HG02852 (cell line): Measurements from ENCODE around the gene FCHO1.
"Not testable (repeated sequence)": the region's sequence is repeated elsewhere in the genome, so short reads cannot be mapped to it uniquely, and the experiment has no call there.

Experiments used
- ATAC-seq: cut with Tn5 transposase; IDR thresholded peaks from one replicate; pipeline ENCODE4 v1.9.1; 2021; ENCODE audit warnings: mild to moderate bottlenecking, moderate library complexity; ENCODE audit not compliant: unreplicated experiment

FCHO1 gene

DNA sequence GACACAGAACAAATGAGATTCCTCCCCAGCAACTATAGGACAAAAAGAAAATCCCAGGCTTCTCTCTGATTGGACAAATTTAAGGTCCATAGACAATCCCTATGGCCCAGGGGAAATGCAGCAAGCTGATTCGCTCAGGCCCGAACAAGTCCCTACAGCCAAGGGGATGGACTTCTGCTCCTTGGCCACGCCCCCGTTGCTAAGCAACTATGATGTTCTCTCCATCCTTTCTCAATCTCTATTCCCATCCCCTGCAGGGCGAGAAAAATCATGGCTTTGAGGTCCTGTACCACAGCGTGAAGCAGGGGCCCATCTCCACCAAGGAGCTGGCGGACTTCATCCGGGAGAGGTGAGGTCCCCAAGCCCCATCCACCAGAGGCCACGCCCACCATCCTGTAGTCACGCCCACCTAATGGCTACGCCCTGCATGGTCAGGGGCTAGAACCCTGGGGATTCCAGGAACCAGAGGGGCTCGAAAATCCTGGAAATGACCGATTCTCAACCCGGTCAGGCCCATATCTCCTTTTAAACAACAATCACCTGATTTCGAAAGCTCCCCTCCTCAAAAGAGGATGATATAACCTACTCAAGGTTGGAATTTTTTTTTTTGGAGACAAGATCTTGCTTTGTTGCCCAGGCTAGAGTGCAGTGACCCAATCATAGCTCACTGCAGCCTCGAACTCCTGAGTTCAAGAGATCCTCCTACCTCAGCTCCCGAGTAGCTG lies 11.4 kb downstream of the FCHO1 start:
- ATAC-seq = no peak

- no peak for ATAC-seq
Measured at GRCh38 chr19:17764348-17764747, 13.1 kb downstream of the FCHO1 start.

DNA sequence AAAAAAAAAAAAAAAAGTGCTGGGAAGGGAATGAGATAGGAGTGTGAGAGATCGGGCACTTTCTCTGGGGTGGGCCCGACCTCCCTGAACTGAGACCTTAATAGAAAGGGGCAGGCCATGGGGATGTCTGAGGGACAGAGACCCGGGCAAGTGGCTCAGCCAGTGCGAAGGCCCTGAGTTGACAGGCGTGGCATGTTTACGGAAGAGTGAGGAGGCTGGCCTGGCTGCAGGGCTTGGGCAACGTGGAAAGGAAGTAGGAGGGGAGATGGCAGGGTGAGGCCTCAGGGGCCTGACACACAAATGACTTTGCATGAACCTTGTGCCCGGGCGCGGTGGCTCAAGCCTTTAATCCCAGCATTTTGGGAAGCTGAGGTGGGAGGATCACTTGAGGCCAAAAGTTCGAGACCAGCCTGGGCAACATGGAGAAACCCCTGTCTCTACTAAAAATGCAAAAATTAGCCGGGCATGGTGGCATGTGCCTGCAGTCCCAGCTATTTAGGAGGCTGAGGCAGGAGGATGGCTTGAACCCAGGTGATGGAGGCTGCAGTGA lies 13.9 kb downstream of the FCHO1 start:
- ATAC-seq = no peak

GRCh38 chr19:17766543-17767131 lies 15.4 kb downstream of the FCHO1 start:
- no peak for ATAC-seq

- no peak for ATAC-seq
Measured at GRCh38 chr19:17767559-17767958, 16.3 kb downstream of the FCHO1 start.

DNA sequence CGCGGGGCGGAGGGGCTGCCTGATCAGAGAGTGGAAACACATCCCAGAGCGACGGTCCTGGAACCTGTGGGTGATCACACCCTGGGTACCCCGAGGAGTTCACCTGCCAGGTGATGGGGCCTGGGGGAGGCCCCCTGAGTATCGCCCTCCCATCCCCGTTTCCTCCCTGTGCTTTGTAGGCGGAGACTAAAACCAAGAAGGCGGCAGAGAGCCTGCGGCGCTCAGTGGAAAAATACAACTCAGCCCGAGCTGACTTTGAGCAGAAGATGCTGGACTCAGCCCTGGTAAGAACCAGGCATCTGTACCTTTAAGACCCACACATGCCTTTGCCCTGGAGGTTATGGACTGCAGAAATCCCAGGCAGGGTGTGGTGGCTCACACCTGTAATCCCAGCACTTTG lies 19.3 kb downstream of the FCHO1 start:
- ATAC-seq = no peak

DNA sequence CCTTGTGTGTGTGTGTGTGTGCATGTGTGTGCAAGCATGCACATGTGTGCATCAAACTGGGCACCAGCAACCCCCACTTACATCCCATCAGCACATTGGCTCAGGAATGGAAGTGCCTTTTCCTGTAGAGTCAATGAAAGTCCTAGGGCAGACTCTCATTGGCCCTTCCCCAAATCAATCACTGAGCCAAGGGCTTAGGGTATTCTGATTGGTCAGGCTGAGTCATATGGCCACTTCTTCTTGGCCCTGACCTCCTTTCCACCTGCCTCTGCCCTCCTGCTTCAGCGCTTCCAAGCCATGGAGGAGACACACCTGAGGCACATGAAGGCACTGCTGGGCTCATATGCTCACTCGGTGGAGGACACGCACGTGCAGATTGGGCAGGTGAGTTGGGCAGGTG lies 20.9 kb downstream of the FCHO1 start:
- ATAC-seq = no peak

DNA sequence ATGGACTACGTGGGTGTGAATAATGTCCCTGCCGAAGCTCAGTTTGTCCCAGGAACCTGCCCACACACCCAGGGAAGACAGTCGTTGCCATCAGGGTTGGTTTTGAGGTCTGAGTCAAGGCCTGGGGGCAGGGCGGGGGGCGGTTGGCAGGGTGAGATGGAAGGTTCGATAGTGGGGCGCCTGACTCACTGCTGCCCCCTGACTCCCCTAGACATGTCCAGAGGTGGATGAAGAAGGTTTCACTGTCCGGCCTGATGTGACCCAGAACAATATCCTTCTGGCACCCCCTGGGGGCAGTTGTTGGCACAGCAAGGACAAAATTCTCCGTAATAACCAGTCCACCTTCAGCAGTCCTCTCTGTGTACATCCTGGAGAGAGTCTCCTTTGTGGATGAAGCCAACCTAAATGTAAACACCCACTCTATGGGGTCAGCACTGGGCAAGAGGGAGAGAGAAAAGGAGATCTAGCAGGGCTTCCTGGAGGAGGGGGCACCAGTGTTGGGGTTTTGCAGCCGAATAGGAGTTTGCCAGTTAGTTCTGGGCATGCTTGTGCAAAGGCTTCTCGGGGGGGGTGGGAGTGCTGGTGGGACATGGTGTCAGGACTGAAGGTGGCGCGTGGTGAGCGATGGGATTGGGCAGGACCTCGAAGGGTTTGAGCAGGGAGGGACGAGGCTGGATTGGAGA lies 24.1 kb downstream of the FCHO1 start:
- no peak for ATAC-seq

DNA sequence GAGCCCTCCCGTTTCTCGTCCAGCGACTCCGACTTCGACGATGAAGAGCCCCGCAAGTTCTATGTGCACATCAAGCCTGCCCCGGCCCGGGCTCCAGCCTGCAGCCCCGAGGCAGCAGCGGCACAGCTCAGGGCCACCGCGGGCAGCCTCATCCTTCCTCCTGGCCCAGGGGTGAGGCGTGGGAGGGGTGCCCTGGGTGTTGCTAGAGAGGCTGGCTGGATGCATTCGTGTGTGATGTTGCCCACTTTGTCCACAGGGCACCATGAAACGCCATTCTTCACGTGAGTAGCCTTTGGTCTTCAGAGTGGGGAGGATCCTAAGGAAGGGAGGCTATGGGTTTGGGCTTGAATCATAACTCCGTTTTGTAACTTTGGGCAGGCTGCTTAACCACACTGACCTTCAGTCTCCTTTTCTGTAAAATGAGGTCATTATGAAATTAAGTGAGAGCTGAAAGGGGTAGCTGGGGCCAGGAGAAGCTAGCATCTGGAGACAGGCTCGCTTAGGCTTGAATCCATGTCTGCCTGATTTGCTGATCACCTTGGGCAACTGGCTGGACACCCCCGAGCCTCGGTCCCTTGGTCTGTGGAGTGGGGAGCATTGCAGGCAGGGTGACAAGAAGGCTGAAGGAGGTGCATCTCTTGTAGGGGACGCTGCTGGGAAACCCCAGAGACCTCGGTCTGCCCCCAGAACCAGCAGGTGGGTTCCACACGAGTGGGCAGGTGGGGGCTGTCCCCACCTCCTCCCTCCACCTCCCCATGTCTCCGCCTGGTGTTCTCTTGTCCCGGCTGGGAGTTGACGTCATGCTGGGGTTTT lies 24.9 kb downstream of the FCHO1 start:
- peak; percentile 66 for ATAC-seq

DNA sequence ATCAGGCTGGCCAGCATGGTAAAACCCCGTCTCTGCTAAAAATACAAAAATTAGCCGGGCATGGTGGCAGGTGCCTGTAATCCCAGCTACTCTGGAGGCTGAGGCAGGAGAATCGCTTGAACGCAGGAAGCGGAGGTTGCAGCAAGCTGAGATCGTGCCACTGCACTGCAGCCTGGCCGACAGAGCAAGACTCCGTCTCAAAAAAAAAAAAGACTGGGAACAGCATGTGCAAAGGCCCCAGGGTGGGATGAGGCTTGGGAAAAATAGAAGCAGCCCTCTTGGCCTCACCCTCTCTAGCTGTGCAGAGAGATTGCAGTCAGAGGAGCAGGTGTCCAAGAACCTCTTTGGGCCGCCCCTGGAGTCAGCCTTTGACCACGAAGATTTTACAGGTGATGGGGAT lies 26.6 kb downstream of the FCHO1 start:
- not testable (repeated sequence) for ATAC-seq

- no peak for ATAC-seq
Measured at GRCh38 chr19:17778251-17778967, 27.1 kb downstream of the FCHO1 start.

DNA sequence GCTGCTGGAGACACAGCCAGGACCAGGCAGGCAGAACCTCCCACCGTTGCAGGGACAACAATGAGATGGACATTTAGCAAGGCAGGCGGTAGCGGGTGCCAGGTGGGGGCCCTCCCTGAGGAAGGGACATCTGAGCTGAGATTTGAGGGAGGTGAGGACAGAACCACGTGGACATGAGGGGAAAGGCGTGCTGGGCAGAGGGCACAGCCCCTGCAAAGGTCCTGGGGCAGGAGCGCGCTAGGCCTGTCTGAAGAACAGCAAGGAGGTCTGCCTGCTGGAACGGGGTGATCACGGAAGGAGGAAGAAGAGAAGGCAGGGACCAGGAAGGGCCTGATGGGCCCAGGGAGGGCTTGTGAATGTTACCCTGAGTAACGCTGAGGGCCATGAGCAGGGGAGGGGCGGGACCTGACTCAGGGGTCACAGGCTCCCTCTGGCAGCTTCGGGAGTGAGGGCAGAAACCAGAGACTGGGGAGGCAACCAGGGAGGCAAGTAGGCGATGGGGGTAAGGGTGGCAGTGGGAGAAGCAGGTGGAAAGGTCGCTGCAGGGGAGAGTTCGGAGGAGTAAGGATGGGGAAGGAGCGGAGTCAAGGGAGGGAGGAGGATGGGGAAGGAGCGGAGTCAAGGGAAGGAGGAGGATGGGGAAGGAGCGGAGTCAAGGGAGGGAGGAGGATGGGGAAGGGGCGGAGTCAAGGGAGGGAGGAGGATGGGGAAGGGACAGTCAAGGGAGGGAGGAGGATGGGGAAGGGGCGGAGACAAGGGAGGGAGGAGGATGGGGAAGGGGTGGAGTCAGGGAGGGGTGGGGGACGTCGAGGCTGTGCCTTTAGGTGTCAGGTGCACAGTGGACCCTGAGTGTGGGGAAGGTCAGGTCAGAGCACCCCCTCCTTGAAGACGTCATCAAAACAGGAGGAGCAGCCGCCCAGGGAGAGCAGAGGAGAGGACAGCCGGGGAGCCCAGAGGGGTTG lies 28.0 kb downstream of the FCHO1 start:
- ATAC-seq = no peak

DNA sequence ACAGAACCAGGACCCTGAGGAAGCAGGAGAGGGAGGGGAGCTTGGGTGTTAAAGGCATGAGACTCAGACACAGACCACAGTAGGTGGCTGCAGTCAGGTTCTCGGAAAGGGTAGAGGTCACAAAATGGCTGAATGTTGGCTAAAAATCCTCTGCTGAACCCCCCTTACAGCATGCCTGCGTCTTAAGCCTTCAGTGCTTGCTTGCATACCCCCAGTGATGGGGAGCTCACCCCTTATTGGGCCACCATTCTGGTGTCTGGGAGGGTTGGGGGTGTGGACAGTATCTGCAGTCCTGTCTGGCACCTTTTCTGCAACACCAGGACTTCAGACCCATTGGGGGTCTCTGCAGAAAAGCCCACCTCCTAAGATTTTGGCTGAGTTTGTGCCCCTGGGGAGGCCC lies 29.5 kb downstream of the FCHO1 start:
- ATAC-seq = no peak

DNA sequence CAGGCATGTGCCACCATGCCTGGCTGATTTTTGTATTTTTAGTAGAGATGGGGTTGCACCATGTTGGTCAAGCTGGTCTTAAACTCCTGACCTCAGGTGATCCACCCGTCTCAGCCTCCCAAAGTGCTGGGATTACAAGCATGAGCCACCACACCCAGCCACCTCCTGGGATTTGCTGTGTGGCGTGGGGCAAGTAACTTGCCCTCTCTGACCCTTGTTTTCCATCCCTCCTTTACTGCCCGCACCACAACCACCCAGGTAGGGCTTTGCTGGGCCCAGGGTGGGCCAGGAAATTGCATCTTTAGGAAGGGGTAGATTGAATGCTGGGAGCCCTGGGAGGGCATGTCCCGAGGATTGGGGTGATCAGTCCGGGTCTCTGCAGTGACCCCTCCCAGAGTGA lies 32.4 kb downstream of the FCHO1 start:
- ATAC-seq = not testable (repeated sequence)

DNA sequence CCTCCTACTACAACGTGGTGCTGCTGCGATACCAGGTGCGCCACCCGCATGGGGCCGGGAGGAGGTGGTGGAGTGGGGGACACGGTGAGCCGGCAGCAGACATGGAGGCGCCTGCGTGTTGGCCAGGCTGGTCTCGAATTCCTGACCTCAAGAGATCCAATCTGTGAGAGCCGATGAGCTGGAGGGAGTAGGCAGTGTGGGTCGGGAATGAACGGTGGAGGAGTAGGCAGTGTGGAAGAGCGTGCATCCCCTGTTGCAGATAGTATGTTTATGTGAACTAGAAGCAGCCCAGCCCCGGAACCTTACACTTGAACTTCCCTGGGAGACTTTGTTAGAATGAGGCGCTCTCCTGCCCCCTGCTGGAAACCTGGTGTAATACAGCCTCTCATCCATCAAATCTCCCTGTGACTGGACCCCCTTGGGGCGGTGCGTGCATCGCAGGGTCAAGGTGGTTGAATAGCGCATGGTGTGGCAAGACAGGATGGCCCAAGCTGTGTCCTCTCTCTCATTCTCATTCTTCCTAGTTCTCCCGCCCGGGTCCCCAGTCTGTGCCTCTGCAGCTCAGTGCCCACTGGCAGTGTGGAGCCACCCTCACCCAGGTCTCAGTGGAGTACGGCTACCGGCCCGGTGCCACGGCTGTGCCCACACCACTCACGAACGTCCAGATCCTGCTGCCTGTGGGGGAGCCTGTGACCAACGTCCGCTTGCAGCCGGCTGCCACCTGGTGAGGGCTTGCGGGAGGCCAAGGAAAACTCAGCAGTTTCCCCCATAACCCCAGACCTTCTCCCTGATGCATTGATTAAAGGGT lies 33.1 kb downstream of the FCHO1 start:
- ATAC-seq = no peak

- ATAC-seq = no peak
Measured at GRCh38 chr19:17787274-17787913, 36.1 kb downstream of the FCHO1 start.

DNA sequence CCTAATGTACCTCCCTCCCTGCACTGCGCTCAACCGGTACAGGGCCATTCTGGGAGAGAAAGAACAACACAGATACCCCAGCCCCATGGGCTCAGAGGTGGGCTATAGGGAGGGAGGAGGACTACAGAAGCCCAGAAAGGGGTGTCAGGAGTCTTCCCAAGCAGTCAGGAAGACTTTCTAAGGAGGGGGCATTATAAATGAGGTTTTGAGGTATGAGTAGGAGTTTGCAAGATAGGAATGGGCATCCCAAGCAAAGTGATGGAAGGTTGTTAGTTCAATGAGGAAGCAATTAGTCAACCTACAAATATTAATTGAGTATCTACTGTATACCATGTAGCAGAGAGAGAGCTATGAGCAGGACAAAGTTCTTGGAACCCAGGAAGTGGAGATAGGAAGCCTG lies 37.4 kb downstream of the FCHO1 start:
- no peak for ATAC-seq
